ENCODE measurements around the gene ATP1B2.

DNA sequence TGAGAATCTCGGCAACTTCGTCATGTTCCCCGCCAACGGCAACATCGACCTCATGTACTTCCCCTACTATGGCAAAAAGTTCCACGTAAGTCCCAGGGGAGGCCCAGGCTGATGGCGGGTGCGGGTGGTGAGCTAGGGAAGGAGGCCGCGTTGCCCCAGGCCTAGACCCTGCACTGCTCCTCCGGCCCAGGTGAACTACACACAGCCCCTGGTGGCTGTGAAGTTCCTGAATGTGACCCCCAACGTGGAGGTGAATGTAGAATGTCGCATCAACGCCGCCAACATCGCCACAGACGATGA, 4.8 kb downstream of the ATP1B2 start:
- TF ChIP-seq, protein P1, sequence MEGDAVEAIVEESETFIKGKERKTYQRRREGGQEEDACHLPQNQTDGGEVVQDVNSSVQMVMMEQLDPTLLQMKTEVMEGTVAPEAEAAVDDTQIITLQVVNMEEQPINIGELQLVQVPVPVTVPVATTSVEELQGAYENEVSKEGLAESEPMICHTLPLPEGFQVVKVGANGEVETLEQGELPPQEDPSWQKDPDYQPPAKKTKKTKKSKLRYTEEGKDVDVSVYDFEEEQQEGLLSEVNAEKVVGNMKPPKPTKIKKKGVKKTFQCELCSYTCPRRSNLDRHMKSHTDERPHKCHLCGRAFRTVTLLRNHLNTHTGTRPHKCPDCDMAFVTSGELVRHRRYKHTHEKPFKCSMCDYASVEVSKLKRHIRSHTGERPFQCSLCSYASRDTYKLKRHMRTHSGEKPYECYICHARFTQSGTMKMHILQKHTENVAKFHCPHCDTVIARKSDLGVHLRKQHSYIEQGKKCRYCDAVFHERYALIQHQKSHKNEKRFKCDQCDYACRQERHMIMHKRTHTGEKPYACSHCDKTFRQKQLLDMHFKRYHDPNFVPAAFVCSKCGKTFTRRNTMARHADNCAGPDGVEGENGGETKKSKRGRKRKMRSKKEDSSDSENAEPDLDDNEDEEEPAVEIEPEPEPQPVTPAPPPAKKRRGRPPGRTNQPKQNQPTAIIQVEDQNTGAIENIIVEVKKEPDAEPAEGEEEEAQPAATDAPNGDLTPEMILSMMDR (IDR thresholded peaks at IDR 0.05) = no peak
- TF ChIP-seq POLR2A (IDR thresholded peaks at IDR 0.05) = no peak

Data from vagina (tissue), 2 donors.